ENCODE results near the gene CRISPLD2.
A peak's percentile ranks its signal among the peaks of the same experiment; 100 is the strongest.

CRISPLD2 gene, protein sequence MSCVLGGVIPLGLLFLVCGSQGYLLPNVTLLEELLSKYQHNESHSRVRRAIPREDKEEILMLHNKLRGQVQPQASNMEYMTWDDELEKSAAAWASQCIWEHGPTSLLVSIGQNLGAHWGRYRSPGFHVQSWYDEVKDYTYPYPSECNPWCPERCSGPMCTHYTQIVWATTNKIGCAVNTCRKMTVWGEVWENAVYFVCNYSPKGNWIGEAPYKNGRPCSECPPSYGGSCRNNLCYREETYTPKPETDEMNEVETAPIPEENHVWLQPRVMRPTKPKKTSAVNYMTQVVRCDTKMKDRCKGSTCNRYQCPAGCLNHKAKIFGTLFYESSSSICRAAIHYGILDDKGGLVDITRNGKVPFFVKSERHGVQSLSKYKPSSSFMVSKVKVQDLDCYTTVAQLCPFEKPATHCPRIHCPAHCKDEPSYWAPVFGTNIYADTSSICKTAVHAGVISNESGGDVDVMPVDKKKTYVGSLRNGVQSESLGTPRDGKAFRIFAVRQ

DNA sequence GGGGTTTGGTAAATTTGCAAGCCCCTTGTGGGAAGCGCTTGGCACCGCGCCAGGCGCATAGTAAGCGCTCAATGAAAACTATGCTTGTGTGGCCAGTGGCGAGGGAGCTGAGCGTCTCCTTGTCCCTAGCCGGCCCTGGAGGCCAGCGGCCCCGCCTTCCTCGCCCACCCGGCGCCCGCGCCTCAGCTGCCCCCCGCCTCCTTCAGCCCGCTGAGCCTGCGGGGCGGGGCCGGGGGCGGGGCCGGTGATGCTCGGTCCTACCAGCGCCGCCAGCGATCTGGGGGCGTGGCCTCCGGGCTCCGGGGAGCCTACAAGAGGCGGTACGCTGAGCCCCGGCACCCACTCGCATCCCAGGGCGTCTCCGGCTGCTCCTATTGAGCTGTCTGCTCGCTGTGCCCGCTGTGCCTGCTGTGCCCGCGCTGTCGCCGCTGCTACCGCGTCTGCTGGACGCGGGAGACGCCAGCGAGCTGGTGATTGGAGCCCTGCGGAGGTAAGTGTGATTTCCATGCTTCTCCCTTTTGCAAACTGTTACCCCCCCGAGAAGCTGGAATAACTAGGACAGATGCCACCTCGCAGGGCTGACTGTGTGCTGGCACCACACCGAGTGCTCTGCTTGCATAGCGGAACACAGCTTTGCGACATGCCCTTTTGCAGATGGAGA, at the start of gene CRISPLD2:
Gene CRISPLD2, plus strand, starts transcription at position 342 of the 661 bp plus-strand sequence. CDS start 18,511 bp downstream, outside the sequence.
- peak; percentile 83 for DNase-seq (ENCODE audit: low spot score)

DNA sequence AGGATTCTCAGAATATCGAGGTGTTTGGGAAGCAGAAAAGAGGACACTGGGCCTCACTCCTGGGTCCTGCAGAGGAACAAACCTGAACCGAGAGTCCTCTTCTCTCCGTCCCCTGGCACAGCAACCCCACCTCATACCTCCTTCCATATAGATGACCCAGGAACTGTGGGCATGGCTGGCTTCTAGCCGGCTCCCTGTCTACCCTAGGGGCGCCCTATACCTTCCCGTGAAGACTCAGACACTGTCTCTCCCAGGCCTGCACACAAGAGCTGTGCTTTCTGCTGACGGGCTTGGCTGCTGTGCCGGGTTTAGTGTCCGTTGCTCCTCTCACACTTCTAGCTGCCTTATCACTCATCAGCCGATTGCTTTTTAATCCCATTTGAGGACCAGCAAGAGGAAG, 46.5 kb upstream of the CRISPLD2 start:
- no peak for DNase-seq (ENCODE audit: low spot score)

DNA sequence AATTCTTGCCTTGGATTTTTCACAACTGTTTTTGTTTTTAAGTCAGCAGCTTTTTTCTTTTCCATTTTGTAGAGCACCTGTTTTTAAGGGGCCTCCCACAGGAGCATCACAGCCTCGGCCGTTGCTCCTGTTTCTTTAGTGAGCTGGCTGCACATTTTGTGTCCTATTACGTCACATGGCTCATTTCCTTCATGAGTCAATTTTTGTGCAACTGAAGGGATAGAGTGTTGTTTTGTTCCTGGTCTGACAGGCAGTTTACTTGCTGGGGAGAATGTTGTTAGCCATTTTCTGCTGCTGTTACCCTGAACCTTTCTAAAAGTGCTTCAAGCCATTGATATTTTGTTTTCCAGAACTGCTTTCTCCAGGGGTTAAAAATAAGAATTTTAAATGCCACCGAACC, 45.0 kb upstream of the CRISPLD2 start:
- DNase-seq (ENCODE audit: low spot score) = no peak

DNA sequence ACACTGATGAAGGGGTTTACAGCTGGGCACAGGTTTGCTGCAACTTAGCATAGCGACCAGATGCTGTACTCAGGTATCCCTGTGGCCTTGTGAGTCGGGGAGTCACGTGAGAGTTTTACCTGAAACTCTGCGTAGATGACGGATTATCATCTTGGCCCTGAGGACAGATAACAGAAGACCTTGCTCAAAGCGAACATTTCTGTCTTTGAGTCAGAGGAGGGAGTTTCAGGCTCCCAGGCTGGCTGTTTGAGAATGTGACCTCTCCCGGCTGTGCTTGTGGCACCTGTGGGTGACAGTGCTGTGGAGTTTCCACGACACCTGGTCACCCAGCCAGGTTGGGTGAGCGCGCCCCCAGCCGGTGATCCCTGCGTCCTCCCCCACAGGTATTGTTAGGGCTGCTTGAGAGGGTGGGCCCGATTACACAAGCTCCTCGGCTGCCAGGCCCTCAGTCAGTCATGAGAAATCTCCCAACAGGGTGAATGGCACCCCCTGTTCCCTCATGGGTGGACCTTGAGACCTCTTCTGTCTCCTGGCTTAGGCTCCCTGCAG, 44.4 kb upstream of the CRISPLD2 start:
- no peak for DNase-seq (ENCODE audit: low spot score)

DNA sequence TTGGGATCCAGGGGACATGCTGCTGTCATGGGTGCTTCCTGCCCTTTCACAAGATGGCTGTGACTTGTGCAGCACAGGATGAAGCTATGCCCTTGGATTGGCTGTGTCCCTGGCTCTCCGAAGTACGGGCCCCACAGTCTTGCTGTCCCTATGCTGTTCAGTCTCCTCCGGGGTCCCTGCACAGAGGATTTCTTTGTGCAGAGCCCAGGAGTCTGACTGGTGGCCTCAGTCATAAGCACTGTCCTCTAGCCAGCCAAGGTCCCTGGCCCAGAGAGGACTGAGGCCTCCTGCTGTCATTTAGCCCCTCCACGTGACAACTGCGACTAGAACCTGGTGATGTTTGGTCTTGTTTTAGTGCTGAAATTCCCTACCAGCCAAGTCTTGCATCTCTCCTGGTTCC, 42.4 kb upstream of the CRISPLD2 start:
- no peak for DNase-seq (ENCODE audit: low spot score)

DNA sequence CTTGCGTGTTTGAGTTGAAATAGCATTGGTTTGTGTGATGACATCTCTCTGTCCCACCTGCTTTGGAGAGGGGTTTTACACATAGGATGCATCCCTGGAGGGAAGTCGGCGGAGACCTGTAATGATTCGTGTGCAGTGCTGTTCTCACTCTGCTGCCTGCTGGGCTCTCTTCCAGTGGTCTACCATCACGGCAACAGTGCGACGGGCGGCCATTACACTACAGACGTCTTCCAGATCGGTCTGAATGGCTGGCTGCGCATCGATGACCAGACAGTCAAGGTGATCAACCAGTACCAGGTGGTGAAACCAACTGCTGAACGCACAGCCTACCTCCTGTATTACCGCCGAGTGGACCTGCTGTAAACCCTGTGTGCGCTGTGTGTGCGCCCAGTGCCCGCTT, 41.1 kb upstream of the CRISPLD2 start:
- DNase-seq (ENCODE audit: low spot score) = no peak

DNA sequence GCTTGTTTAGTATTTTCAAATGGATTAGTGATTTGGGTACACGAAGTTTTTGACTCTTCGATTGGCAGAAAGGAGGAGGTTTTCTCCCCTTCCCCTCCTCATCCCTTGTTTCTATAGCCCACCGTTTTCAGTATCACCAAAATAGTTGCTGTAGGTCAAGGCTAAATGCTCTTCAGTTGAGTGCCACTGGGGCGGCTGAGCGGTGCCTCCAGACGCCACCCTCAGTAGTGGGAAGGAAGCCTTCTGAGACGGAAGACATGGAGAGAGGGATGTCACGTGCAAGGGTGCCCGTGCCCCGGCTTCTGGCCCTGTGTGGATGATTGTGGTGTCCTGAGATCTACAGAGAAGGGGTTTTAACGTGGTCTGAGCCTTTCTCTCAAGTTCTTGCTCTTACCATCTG, 39.7 kb upstream of the CRISPLD2 start:
- no peak for DNase-seq (ENCODE audit: low spot score)

DNA sequence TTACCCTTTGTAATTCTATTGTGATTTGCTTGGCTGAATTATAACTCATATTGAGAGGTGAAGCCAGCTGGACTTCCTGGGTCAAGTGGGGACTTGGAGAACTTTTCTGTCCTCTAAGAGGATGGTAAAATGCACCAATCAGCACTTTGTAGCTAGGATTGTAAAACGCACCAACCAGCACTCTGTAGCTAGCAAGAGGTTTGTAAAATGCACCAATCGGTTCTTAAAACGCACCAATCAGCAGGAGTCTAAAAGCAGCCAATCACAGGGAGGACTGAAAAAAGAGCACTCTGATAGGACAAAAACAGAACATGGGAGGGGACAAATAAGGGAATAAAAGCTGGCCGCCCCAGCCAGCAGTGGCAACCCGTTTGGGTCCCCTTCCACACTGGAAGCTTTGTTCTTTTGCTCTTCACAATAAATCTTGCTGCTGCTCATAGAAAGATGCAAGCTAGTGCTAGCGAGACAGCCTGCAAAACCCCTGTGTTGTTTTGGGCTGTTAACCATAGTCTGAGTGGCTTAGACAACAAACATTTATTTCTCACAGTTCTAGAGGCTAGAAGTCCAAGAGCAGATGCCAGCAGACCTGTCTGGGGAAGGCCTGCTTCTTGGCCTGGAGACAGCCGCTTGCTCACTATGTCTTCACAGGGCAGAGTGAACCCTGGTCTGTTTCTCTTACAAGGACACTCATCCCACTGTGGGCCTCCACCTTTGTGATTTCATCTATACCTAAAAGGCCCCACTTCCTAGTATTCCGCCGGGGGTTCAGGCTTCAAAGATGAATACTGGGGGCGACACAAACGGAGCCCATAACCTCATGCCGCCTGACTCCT, 39.0 kb upstream of the CRISPLD2 start:
- no peak for DNase-seq (ENCODE audit: low spot score)

DNA sequence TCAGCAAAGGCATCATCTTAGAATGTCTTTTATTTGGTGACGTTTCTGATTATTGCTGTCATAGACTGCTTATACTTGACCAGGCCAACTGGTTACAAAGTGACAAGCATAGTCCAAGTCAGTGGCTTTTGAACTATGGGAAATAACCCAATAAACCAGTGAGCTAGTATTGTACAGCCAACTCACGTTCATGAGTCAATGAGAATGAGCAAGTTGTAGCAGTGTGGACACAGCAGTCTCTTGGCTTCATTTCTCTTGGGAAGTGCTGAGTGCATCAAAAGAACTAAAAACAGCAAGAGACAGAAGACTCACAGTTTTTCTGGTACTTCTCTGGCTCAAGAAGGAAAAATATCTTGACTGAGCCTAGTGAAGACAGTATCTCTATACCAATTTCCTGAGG, 36.9 kb upstream of the CRISPLD2 start:
- DNase-seq (ENCODE audit: low spot score) = no peak

DNA sequence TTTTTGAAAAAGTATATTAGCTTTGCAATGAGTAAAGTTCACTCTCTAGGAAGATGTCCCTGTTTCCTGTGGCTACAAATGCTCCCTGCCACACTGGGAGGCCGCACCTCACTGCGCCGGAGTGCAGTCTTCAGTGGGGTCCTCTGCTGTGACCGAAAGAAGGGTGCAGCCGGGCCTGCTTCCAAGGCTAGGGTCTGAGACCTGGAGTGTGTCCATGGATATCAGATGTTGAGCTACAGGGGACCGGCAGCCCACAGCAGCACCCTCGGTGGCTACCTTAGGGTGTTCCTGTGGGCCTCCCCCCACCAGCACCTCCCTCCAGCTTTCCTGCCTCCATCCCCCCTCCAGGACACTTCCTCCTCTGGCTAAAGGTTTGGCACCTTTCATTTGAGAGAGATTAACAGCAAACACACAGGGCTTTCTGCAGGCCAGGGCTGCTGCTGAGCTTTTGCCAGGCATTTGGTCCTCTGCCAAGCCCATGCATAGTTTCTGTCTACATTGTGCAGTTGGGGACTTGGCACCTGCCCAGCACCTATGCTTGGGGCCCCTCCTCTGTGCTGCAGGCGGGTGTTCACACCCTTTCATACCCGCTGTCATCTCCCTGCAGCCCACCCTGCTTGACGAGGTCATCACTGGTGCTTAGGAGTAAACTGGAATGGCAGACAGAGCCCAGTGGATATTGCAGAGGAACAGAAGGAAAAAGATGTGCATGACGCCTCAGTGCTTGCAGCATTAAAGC, 33.8 kb upstream of the CRISPLD2 start:
- DNase-seq (ENCODE audit: low spot score) = no peak

DNA sequence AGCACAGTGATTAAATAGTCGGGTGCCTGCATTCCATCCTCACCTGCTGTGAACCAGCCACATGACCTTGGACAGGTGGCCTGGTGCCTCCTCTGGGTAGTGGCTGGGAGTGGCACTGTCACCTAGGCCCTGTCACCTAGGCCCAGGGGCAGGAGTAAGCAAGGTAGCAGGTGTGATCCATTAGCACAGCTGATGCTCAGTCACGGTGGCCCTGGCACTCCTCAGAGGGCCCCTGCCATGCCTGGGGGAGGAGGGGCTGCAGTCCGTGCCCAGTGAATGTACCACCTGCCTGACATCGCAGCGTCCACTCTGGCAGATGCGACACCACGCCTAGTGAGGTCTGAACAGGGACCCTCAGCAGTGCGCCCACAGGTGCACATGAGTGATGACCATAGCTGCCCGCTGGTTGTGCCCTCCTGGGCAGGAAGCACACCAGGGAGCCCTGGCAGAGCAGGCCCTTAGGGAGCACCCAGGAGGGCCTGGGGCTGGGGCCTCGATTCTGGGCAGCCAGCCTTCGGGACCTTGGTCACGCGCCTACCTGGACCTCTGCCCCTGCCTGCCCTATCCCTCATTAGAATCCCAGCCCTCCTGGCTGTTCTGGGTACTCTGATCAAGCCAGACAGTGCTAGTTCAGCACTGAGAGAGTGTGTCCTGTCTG, 33.1 kb upstream of the CRISPLD2 start:
- DNase-seq (ENCODE audit: low spot score) = no peak

DNA sequence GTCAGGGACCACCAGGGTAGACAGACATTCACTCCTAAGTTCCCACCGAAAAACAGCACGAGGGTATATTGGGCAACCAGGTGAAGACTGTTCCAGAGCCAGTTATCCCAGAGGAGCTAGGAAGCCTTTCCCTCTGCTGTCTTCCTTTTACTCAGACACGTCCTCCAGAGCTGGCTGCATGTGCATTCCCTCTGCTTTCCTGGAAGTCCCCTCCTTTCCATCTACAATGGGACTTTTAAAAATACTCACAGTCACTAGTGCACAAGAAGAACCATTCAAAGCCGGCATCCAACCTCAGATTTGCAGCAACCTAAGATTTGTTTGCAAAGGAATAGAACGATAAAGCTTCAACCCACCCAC, 32.5 kb upstream of the CRISPLD2 start:
- DNase-seq (ENCODE audit: low spot score) = no peak

DNA sequence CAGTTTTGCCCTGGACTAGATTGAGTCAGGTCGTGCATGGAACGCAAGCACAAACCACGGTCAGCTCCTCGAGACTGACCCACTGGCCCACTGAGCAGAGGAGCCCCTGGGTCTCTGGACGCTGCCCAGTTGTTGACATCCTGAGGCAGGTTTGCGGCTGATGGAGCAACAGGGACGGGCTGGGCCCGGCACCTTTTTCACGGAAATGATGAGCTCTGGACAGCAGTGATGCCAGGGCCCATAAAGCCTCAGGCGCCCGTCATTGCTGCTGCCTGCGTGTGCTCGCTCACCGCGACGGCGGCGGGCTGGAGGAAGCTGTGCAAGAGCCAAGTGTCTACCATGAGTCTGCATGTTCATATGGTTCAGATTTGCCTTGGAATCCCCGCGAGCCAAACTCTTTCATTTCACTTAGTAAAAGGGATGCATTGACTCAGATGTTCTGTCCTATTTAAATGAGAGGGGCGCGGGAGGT, 30.8 kb upstream of the CRISPLD2 start:
- no peak for DNase-seq (ENCODE audit: low spot score)

DNA sequence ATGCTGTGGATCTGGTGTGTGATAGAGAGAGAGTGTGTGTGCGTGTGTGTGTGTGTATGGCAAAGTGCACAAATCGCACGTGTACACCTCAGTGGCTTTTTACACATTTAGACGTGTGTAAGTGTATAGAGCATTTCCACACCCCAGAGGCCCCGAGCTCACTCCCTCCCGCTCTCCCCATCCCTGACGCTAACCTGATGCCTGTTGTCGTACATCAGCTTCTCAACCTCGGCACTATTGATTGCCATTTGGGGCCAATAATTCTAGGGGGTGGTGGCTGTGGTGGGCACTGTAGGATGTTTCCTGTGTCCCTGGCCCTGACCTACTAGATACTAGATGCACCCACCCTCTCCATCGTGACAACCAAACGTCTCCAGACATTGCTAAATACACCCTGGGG, 30.4 kb upstream of the CRISPLD2 start:
- DNase-seq (ENCODE audit: low spot score) = no peak

DNA sequence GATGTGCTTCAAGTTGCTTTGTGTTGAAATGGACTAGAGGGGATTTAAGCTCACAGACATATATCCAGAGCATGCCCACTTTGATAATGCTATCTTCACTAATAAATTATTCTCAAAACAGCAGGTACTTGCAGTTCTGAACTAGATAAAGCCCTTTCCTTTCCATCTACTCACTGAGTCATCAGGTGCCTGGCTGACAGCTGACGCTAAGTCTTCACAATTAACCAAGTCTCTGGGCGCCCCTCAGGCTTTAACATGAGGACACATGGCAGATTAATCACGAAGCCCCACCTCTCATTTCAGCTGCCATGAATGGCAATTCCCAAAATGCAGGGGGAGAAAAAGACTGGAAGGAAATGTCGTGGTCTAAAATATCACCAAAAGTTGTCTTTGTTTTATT, 29.5 kb upstream of the CRISPLD2 start:
- DNase-seq (ENCODE audit: low spot score) = no peak

DNA sequence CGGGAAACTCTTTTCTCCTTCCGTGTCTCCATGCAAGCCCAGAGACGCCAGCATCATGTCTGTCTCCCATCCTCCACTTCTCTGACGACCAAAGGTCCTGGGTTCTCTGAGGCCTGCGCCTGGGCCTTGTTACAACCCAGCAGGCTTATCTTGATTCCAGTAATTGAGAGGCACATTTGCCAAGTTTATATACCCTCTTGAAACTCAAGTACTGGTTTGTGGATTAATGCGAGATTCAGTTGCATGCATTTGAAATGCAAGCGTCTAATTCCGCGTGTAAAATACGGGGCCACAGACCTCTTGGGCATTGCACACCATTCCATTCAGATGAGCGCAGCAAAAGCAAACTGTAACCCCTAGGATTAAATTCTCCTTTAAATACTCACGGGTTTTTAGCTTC, 28.7 kb upstream of the CRISPLD2 start:
- no peak for DNase-seq (ENCODE audit: low spot score)

DNA sequence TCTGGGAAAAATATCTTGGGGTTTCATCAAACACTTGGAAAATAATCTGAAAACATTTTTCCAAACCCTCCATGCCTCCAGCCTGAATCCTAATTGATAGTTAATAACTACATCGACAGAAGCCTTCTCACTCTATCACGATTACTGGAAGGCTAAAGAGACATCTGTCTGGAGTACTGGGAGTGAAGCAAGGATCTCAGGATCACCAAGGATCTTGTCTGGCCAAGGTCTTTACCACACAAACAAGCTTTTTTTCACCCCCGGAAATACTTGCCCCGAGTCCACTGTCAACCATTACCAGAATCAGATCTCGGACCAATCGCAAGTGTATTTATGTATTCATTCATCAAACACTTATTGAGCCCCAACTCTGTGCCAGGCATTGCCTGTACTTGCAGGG, 28.3 kb upstream of the CRISPLD2 start:
- DNase-seq (ENCODE audit: low spot score) = no peak

DNA sequence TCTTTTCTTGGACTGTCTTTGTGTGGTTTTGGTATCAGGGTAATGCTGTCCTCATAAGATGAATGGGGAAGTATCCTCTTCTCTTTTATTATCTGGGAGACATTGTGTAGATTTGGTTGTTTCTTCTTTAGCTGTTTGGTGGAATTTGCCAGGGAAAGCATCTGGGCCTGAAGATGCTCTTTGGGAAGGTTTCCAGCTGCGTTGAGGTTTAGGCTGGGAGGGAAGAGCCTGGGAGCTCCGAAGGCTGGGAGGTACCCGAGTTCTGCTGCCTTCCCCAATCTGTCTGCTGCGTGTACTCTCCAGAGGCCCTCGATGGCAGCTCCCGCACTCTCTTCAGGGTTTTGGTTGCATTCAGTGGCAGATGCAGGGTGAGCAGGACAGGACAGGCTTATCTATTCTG, 25.6 kb upstream of the CRISPLD2 start:
- no peak for DNase-seq (ENCODE audit: low spot score)

DNA sequence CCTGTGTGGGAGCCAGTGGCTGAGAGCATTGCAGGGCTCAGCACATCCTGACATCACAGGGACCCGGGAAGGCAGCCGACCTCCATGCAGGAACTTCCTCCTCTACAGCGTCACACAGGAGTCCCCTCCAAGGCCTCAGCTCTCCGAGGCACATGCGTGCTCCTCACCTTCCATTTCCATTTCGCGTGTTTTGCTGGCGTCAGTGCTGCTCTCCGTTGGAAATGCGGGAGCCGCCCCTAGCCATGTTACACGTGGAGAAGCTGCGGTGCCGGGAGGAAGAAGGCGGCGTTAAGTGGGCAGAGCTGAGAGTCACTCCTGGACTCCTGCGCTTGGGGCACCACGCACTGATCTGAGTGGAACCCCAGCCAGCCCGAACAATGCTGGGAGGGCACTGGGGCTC, 25.2 kb upstream of the CRISPLD2 start:
- no peak for DNase-seq (ENCODE audit: low spot score)

DNA sequence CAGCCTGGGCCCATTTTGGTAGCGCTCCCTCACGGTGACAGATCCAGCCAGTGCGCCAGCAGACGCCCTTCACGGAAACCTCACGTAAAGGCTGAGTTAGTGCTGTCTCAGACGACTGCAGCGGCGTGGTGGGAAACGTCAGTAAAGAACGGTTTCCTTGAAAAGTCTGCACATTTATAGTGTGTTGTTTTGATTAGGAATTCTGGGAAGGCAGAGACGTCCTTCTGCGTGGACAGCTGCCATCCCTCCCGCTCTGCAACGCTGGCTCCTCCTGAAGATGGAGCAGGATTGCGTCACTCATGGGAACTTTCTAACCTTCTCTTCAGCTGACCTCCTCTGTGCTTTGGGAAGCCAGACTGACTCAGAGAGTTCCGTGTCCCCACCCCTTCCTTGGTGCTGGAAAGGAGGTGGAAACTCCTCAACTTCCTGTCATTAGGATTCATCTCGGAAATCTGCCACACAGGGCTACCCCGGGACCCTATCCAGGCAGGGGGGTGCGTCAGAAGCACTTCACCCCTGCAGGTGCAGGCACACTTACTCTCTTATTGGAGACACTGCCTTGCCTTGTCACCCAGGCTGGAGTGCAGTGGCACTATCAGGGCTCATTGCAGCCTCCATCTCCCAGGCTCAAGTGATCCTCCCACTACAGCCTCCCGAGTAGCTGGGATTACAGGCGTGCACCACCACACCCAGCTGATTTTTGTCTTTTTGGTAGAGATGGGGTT, 24.3 kb upstream of the CRISPLD2 start:
- no peak for DNase-seq (ENCODE audit: low spot score)
